ENCODE measurements around the gene GOLGB1.
"Not testable (repeated sequence)": the region's sequence is repeated elsewhere in the genome, so short reads cannot be mapped to it uniquely, and the experiment has no call there.

The GOLGB1 gene

GRCh38 chr3:121749276-121750086, at the start of gene GOLGB1:
Gene GOLGB1 (minus strand): TSS chr3:121749741. CDS start chr3:121730971, 18,770 bp downstream.
- peak; percentile 100 for DNase-seq (ENCODE audit: low read depth)

- no peak for DNase-seq (ENCODE audit: low read depth)
Observed at GRCh38 chr3:121796970-121797369, 47.4 kb upstream of the GOLGB1 start.

- no peak for DNase-seq (ENCODE audit: low read depth)
Observed at GRCh38 chr3:121794264-121794983, 44.9 kb upstream of the GOLGB1 start.

GRCh38 chr3:121793078-121793477, 43.5 kb upstream of the GOLGB1 start:
- DNase-seq (ENCODE audit: low read depth), result no peak

GRCh38 chr3:121786485-121786884, 36.9 kb upstream of the GOLGB1 start:
- peak; percentile 13 for DNase-seq (ENCODE audit: low read depth)

GRCh38 chr3:121782784-121783183, 33.2 kb upstream of the GOLGB1 start:
- DNase-seq (ENCODE audit: low read depth), result not testable (repeated sequence)

GRCh38 chr3:121781611-121782010, 32.1 kb upstream of the GOLGB1 start:
- DNase-seq (ENCODE audit: low read depth), result no peak

GRCh38 chr3:121775095-121775494, 25.6 kb upstream of the GOLGB1 start:
- DNase-seq (ENCODE audit: low read depth), result not testable (repeated sequence)

GRCh38 chr3:121769246-121769645, 19.7 kb upstream of the GOLGB1 start:
- DNase-seq (ENCODE audit: low read depth), result no peak

- DNase-seq (ENCODE audit: low read depth), result no peak
Observed at GRCh38 chr3:121768452-121768851, 18.9 kb upstream of the GOLGB1 start.

- no peak for DNase-seq (ENCODE audit: low read depth)
Observed at GRCh38 chr3:121759541-121760202, 10.1 kb upstream of the GOLGB1 start.

- no peak for DNase-seq (ENCODE audit: low read depth)
Observed at GRCh38 chr3:121758727-121759450, 9.3 kb upstream of the GOLGB1 start.

GRCh38 chr3:121757812-121758545, 8.4 kb upstream of the GOLGB1 start:
- DNase-seq (ENCODE audit: low read depth), result no peak

GRCh38 chr3:121757087-121757811, 7.7 kb upstream of the GOLGB1 start:
- no peak for DNase-seq (ENCODE audit: low read depth)

- DNase-seq (ENCODE audit: low read depth), result no peak
Observed at GRCh38 chr3:121752772-121753171, 3.2 kb upstream of the GOLGB1 start.

GRCh38 chr3:121752261-121752660, 2.7 kb upstream of the GOLGB1 start:
- DNase-seq (ENCODE audit: low read depth), result no peak

- DNase-seq (ENCODE audit: low read depth), result no peak
Observed at GRCh38 chr3:121750087-121750415, 510 bp upstream of the GOLGB1 start.

- peak; percentile 65 for DNase-seq (ENCODE audit: low read depth)
Observed at GRCh38 chr3:121748680-121749275, 763 bp downstream of the GOLGB1 start.

- no peak for DNase-seq (ENCODE audit: low read depth)
Observed at GRCh38 chr3:121747976-121748375, 1.6 kb downstream of the GOLGB1 start.

GRCh38 chr3:121743106-121743505, 6.4 kb downstream of the GOLGB1 start:
- DNase-seq (ENCODE audit: low read depth), result not testable (repeated sequence)
